HCEC 1CT (cell line): ENCODE results near the gene HOXB6.
A peak's percentile ranks its signal among the peaks of the same experiment; 100 is the strongest.

Experiments
- DNase-seq: peaks from one replicate; pipeline ENCODE4 v3.0.0-alpha.2; 2017

Gene HOXB6

GRCh38 chr17:48564188-48565021, 40.4 kb downstream of the HOXB6 start:
- DNase-seq = no peak

GRCh38 chr17:48563867-48564187, 41.0 kb downstream of the HOXB6 start:
- no peak for DNase-seq

GRCh38 chr17:48563385-48563838, 41.4 kb downstream of the HOXB6 start:
- no peak for DNase-seq

GRCh38 chr17:48562934-48563333, 41.9 kb downstream of the HOXB6 start:
- no peak for DNase-seq

- DNase-seq = no peak
Observed at GRCh38 chr17:48561884-48562810, 42.6 kb downstream of the HOXB6 start.

- DNase-seq = no peak
Observed at GRCh38 chr17:48559840-48560817, 44.7 kb downstream of the HOXB6 start.

GRCh38 chr17:48559122-48559839, 45.5 kb downstream of the HOXB6 start:
- no peak for DNase-seq

- DNase-seq = no peak
Observed at GRCh38 chr17:48558831-48559121, 46.0 kb downstream of the HOXB6 start.

- DNase-seq = no peak
Observed at GRCh38 chr17:48558057-48558830, 46.5 kb downstream of the HOXB6 start.

GRCh38 chr17:48556576-48557401, 48.0 kb downstream of the HOXB6 start:
- no peak for DNase-seq

GRCh38 chr17:48556229-48556575, 48.6 kb downstream of the HOXB6 start:
- no peak for DNase-seq

GRCh38 chr17:48555258-48556228, 49.2 kb downstream of the HOXB6 start:
- peak; percentile 94 for DNase-seq

GRCh38 chr17:48554412-48555257, 50.2 kb downstream of the HOXB6 start:
- peak; percentile 26 for DNase-seq

GRCh38 chr17:48553826-48554225, 51.0 kb downstream of the HOXB6 start:
- DNase-seq = no peak

- DNase-seq = no peak
Observed at GRCh38 chr17:48553190-48553547, 51.6 kb downstream of the HOXB6 start.

- DNase-seq = no peak
Observed at GRCh38 chr17:48552466-48553189, 52.2 kb downstream of the HOXB6 start.

- no peak for DNase-seq
Observed at GRCh38 chr17:48551596-48552465, 53.0 kb downstream of the HOXB6 start.
